ENCODE data around the gene APCDD1. TPM values are rescaled to one million over a fixed set of nuclear protein-coding genes. Genes with fewer than 3 reads are reported as not detected.

Gene APCDD1
- total and polyA plus RNA-seq, 2 of the 8 experiments (the other 6 are each of a cell fraction or from before 2014, with no cell fraction given) = 2.6 to 3.6 TPM

DNA sequence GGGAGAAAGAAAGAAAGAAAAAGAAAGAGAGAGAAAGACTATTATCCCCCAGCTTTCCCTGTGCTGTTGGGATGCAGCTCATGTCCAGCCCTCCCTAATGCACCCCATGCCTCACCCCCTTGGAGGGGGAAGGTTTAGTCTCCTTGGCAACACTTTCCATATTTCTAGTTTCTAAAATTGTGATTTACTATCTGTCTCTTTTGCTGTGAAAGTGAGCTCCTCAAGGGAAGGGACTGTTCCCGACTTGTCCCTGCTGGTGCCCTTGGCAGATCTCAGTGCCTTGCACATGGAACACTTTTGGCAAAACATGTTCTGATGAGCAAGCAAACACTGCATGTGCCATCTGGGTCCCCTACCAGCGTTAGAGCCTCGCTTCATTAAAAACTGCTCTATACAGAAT, 59.6 kb downstream of the APCDD1 start:
- no peak overlapping the region for H3K27ac ChIP-seq (ENCODE audit: low read depth, low read length)
- peaks cover 0 to 4% of the 10 kb centered on the region in 2 experiments; a peak in 1 of 4 replicates for H3K9me3 ChIP-seq (ENCODE audit: insufficient read depth in 2 of 2, low read depth in 1 of 2, low read length in 1 of 2)
- no peak overlapping the region for H3K56ac ChIP-seq (replicated peaks; ENCODE audit: insufficient read length, low read depth, low read length)
- H2BK15ac ChIP-seq (ENCODE audit: low read length) = no peak overlapping the region
- no peak overlapping the region for H4K8ac ChIP-seq (ENCODE audit: extremely low read depth, insufficient read depth, low read length)
- H2BK120ac ChIP-seq (replicated peaks; ENCODE audit: low read depth, low read length) = no peak overlapping the region
- no peak for FAIRE-seq
- 91% methylated on average over 3 of the region's 3 CpGs; no CpG with 5 or more reads in 1 of the 2 experiments for WGBS, 2 experiments (ENCODE audit: extremely low coverage in 1 of 2, insufficient coverage in 1 of 2, insufficient read length in 1 of 2, insufficient replicate concordance in 2 of 2, low coverage in 1 of 2, low lambda C conversion rate in 2 of 2, missing lambda C conversion rate in 1 of 2)
- no peak overlapping the region for H2AFZ ChIP-seq (ENCODE audit: low read length)
- DNase-seq (ENCODE audit: low read depth in 1 of 2, low spot score in 2 of 2) = no peak
- H3K4me1 ChIP-seq (replicated peaks in 1 of 4; ENCODE audit: control insufficient read depth in 3 of 4, insufficient read depth in 4 of 4, low read length in 3 of 4) = no peaks in the 10 kb centered on the region
- H3K14ac ChIP-seq (ENCODE audit: insufficient read length) = no peak overlapping the region
- no peak overlapping the region for H2BK12ac ChIP-seq (ENCODE audit: low read depth, low read length)
- no peak overlapping the region for H3K4ac ChIP-seq (replicated peaks; ENCODE audit: insufficient read length, low read depth, low read length)
- H3K4me2 ChIP-seq (ENCODE audit: insufficient read depth in 1 of 2, low read depth in 2 of 2, low read length in 2 of 2) = no peak overlapping the region
- no peak overlapping the region for H4K5ac ChIP-seq (ENCODE audit: insufficient read length, low read depth, low read length)
- 0 out of 7 replicates have a peak, but pooled peaks cover 0 to 3% (median 0%) of the 10 kb centered on the region in 4 experiments for H3K27me3 ChIP-seq (replicated peaks in 1 of 4; ENCODE audit: control insufficient read depth in 3 of 4, extremely low read depth in 1 of 4, insufficient read depth in 3 of 4, low read length in 3 of 4)
- no peak overlapping the region for H2AK5ac ChIP-seq (ENCODE audit: low read depth, low read length)
- no peak overlapping the region for H4K91ac ChIP-seq (replicated peaks; ENCODE audit: insufficient read length, low read length)
- H2BK5ac ChIP-seq (ENCODE audit: low read depth, low read length) = no peak overlapping the region
- TF ChIP-seq SUZ12 (IDR thresholded peaks at IDR 0.05; ENCODE audit: low read length) = no peak
- TF ChIP-seq JUN (IDR thresholded peaks at IDR 0.05; ENCODE audit: low read depth, low read length) = no peak
- TF ChIP-seq CBX8 (IDR thresholded peaks at IDR 0.05; ENCODE audit: borderline replicate concordance, low read depth, low read length) = no peak
- TF ChIP-seq MAFK (IDR thresholded peaks at IDR 0.05; ENCODE audit: low read depth, low read length) = no peak
- TF ChIP-seq TCF12 (IDR thresholded peaks at IDR 0.05; ENCODE audit: low read depth, low read length) = no peak
- no peak for TF ChIP-seq KDM5A (IDR thresholded peaks at IDR 0.05; ENCODE audit: low read length)
- no peak for TF ChIP-seq RXRA (IDR thresholded peaks at IDR 0.05; ENCODE audit: insufficient read depth, low read depth, low read length)
- no peak for TF ChIP-seq HDAC2 (IDR thresholded peaks at IDR 0.05; ENCODE audit: borderline replicate concordance in 1 of 2, low read depth in 2 of 2, low read length in 2 of 2)
- no peaks in the 10 kb centered on the region for H4K20me1 ChIP-seq (replicated peaks in 1 of 2; ENCODE audit: control insufficient read depth in 1 of 2, insufficient read depth in 2 of 2, low read length in 2 of 2)
- H3K79me1 ChIP-seq (ENCODE audit: low read depth, low read length) = no peaks in the 10 kb centered on the region
- H3K18ac ChIP-seq (ENCODE audit: extremely low read depth, low read length) = no peak overlapping the region
- no peaks in the 10 kb centered on the region for H3K79me2 ChIP-seq (ENCODE audit: control insufficient read depth in 1 of 2, insufficient read depth in 2 of 2, low read length in 2 of 2)
- ChIA-PET CTCF (ENCODE audit: partially characterized antibody) (no interaction called here), POLR2A (ENCODE audit: partially characterized antibody) (interaction anchor here (1.6 kb wide), 1 partner anchor 11 kb away, joined by 4 read pairs; the partner anchor contains the start of gene NAPG)
- H3K23me2 ChIP-seq (ENCODE audit: low read depth, low read length) = peaks cover 2% of the 10 kb centered on the region; the same call in 1 of the 2 replicates
- H3K9ac ChIP-seq (replicated peaks in 1 of 4; ENCODE audit: extremely low read depth in 1 of 4, low read depth in 3 of 4, low read length in 3 of 4) = no peak overlapping the region
- H2BK20ac ChIP-seq (ENCODE audit: low read length) = no peak overlapping the region
- no peak overlapping the region for H3K23ac ChIP-seq (ENCODE audit: insufficient read length)
- H3K4me3 ChIP-seq (ENCODE audit: extremely low read depth in 1 of 4, insufficient read depth in 2 of 4, low read depth in 3 of 4, low read length in 4 of 4) = no peak overlapping the region
- no peaks in the 10 kb centered on the region for H3K36me3 ChIP-seq (ENCODE audit: control insufficient read depth in 2 of 4, insufficient read depth in 4 of 4, low read length in 3 of 4)

Data from H1 (cell line).